Muscle layer of colon (tissue), 2 donors: ENCODE data around the gene LIMA1.

Source experiments
- H3K27ac ChIP-seq: one replicate; pipeline ENCODE4 v1.7.0; 2013; ENCODE audit warnings: low read depth, mild to moderate bottlenecking, low read length, moderate library complexity
- H3K27me3 ChIP-seq, 2 donors: one replicate each; pipeline ENCODE4 v1.7.0; 2013; ENCODE audit warnings: low read length in 2 of 2, mild to moderate bottlenecking in 2 of 2; ENCODE audit not compliant: insufficient read depth in 2 of 2, control insufficient read depth in 1 of 2
- H3K36me3 ChIP-seq: one replicate; pipeline ENCODE4 v1.7.0; 2013; ENCODE audit warnings: mild to moderate bottlenecking, low read length; ENCODE audit not compliant: insufficient read depth
- H3K4me1 ChIP-seq: one replicate; pipeline ENCODE4 v1.7.0; 2013; ENCODE audit warnings: mild to moderate bottlenecking, low read length; ENCODE audit not compliant: insufficient read depth
- H3K4me3 ChIP-seq, 2 donors: one replicate each; pipeline ENCODE4 v1.7.0; 2013; ENCODE audit warnings: low read length in 2 of 2, low read depth in 1 of 2, mild to moderate bottlenecking in 1 of 2, moderate library complexity in 1 of 2
- H3K9ac ChIP-seq: one replicate; pipeline ENCODE4 v1.7.0; 2013; ENCODE audit warnings: low read length
- H3K9me3 ChIP-seq: one replicate; pipeline ENCODE4 v1.7.0; 2013; ENCODE audit warnings: mild to moderate bottlenecking, low read length
- donor health status: abdominal sarcoma.
- donor health status: Adenocarcinoma of cecum.

Gene LIMA1

GRCh38 chr12:50192908-50193307 lies 90.4 kb downstream of the LIMA1 start:
- Histone ChIP-seq H3K36me3 (peaks cover 11% of the 10 kb centered on the region), H3K9me3 (no peaks in the 10 kb centered on the region), H3K4me3 (no peak overlapping the region), H3K9ac (no peak overlapping the region), H3K4me1 (peaks cover 18% of the 10 kb centered on the region), H3K27ac (no peak overlapping the region), H3K27me3 (no peaks in the 10 kb centered on the region)

GRCh38 chr12:50192236-50192635 lies 91.1 kb downstream of the LIMA1 start:
- no peaks in the 10 kb centered on the region for H3K27me3 ChIP-seq
- H3K27ac ChIP-seq: no peak overlapping the region
- H3K9ac ChIP-seq: no peak overlapping the region
- H3K9me3 ChIP-seq: no peaks in the 10 kb centered on the region
- H3K4me3 ChIP-seq: no peak overlapping the region
- peaks cover 22% of the 10 kb centered on the region for H3K4me1 ChIP-seq
- H3K36me3 ChIP-seq: peaks cover 11% of the 10 kb centered on the region

- H3K27me3 ChIP-seq: no peaks in the 10 kb centered on the region
- no peak overlapping the region for H3K9ac ChIP-seq
- H3K4me3 ChIP-seq: no peak overlapping the region
- H3K9me3 ChIP-seq: no peaks in the 10 kb centered on the region
- peaks cover 11% of the 10 kb centered on the region for H3K36me3 ChIP-seq
- no peak overlapping the region for H3K27ac ChIP-seq
- H3K4me1 ChIP-seq: peaks cover 14% of the 10 kb centered on the region
Observed at GRCh38 chr12:50190859-50191258, 92.5 kb downstream of the LIMA1 start.

GRCh38 chr12:50188875-50189575 lies 94.3 kb downstream of the LIMA1 start:
- no peaks in the 10 kb centered on the region for H3K9me3 ChIP-seq
- no peak overlapping the region for H3K4me3 ChIP-seq
- no peaks in the 10 kb centered on the region for H3K27me3 ChIP-seq
- no peak overlapping the region for H3K27ac ChIP-seq
- peaks cover 14% of the 10 kb centered on the region for H3K4me1 ChIP-seq
- no peak overlapping the region for H3K9ac ChIP-seq
- peaks cover 11% of the 10 kb centered on the region for H3K36me3 ChIP-seq

GRCh38 chr12:50188241-50188781 lies 95.0 kb downstream of the LIMA1 start:
- H3K9me3 ChIP-seq: no peaks in the 10 kb centered on the region
- H3K4me3 ChIP-seq: no peak overlapping the region
- peaks cover 14% of the 10 kb centered on the region for H3K4me1 ChIP-seq
- no peak overlapping the region for H3K9ac ChIP-seq
- no peak overlapping the region for H3K27ac ChIP-seq
- peaks cover 11% of the 10 kb centered on the region for H3K36me3 ChIP-seq
- no peaks in the 10 kb centered on the region for H3K27me3 ChIP-seq

- Histone ChIP-seq H3K4me3 (no peak overlapping the region), H3K4me1 (peaks cover 14% of the 10 kb centered on the region), H3K36me3 (peaks cover 2% of the 10 kb centered on the region), H3K9ac (no peak overlapping the region), H3K27me3 (no peaks in the 10 kb centered on the region), H3K27ac (no peak overlapping the region), H3K9me3 (no peaks in the 10 kb centered on the region)
Observed at GRCh38 chr12:50187084-50187900, 96.0 kb downstream of the LIMA1 start.

- Histone ChIP-seq H3K4me1 (peaks cover 14% of the 10 kb centered on the region), H3K36me3 (peaks cover under 1% of the 10 kb centered on the region), H3K4me3 (no peak overlapping the region), H3K27ac (no peak overlapping the region), H3K9me3 (no peaks in the 10 kb centered on the region), H3K9ac (no peak overlapping the region), H3K27me3 (no peaks in the 10 kb centered on the region)
Observed at GRCh38 chr12:50186681-50187080, 96.6 kb downstream of the LIMA1 start.

- no peak overlapping the region for H3K27ac ChIP-seq
- H3K9me3 ChIP-seq: no peaks in the 10 kb centered on the region
- H3K9ac ChIP-seq: no peak overlapping the region
- H3K27me3 ChIP-seq: no peaks in the 10 kb centered on the region
- no peak overlapping the region for H3K4me3 ChIP-seq
- H3K36me3 ChIP-seq: peaks cover 6% of the 10 kb centered on the region
- H3K4me1 ChIP-seq: peaks cover 14% of the 10 kb centered on the region
Observed at GRCh38 chr12:50185970-50186663, 97.2 kb downstream of the LIMA1 start.

GRCh38 chr12:50185301-50185895 lies 97.9 kb downstream of the LIMA1 start:
- Histone ChIP-seq H3K4me3 (no peak overlapping the region), H3K36me3 (peaks cover 6% of the 10 kb centered on the region), H3K4me1 (peaks cover 14% of the 10 kb centered on the region), H3K9me3 (no peaks in the 10 kb centered on the region), H3K27me3 (no peaks in the 10 kb centered on the region), H3K9ac (no peak overlapping the region), H3K27ac (no peak overlapping the region)

GRCh38 chr12:50184261-50184660 lies 99.1 kb downstream of the LIMA1 start:
- H3K27ac ChIP-seq: no peak overlapping the region
- no peaks in the 10 kb centered on the region for H3K9me3 ChIP-seq
- no peak overlapping the region for H3K4me3 ChIP-seq
- no peaks in the 10 kb centered on the region for H3K27me3 ChIP-seq
- peaks cover 6% of the 10 kb centered on the region for H3K36me3 ChIP-seq
- H3K4me1 ChIP-seq: peaks cover 14% of the 10 kb centered on the region
- H3K9ac ChIP-seq: no peak overlapping the region

GRCh38 chr12:50182461-50182860 lies 100.9 kb downstream of the LIMA1 start:
- H3K27me3 ChIP-seq: no peaks in the 10 kb centered on the region
- H3K4me3 ChIP-seq: no peak overlapping the region
- H3K9me3 ChIP-seq: no peaks in the 10 kb centered on the region
- H3K36me3 ChIP-seq: peaks cover 11% of the 10 kb centered on the region
- no peak overlapping the region for H3K27ac ChIP-seq
- H3K4me1 ChIP-seq: peaks cover under 1% of the 10 kb centered on the region
- no peak overlapping the region for H3K9ac ChIP-seq
